ENCODE measurements around the gene IGLL5.
"Not testable (repeated sequence)": the region's sequence is repeated elsewhere in the genome, so short reads cannot be mapped to it uniquely, and the experiment has no call there.

Gene IGLL5

GRCh38 chr22:22884888-22885840 lies 2.5 kb upstream of the IGLL5 start:
- no peak for DNase-seq

- DNase-seq: no peak
Measured at GRCh38 chr22:22886546-22886945, 1.1 kb upstream of the IGLL5 start.

- DNase-seq: no peak
Measured at GRCh38 chr22:22888571-22889353, 1.1 kb downstream of the IGLL5 start.

- no peak for DNase-seq
Measured at GRCh38 chr22:22890085-22890484, 2.5 kb downstream of the IGLL5 start.

GRCh38 chr22:22891139-22891621 lies 3.6 kb downstream of the IGLL5 start:
- DNase-seq: no peak

GRCh38 chr22:22892096-22893052 lies 4.8 kb downstream of the IGLL5 start:
- no peak for DNase-seq

GRCh38 chr22:22893077-22893805 lies 5.6 kb downstream of the IGLL5 start:
- DNase-seq: no peak

- no peak for DNase-seq
Measured at GRCh38 chr22:22893891-22894739, 6.5 kb downstream of the IGLL5 start.

GRCh38 chr22:22894740-22895731 lies 7.4 kb downstream of the IGLL5 start:
- no peak for DNase-seq

GRCh38 chr22:22895776-22896445 lies 8.3 kb downstream of the IGLL5 start:
- no peak for DNase-seq

- no peak for DNase-seq
Measured at GRCh38 chr22:22896601-22897000, 9.0 kb downstream of the IGLL5 start.

GRCh38 chr22:22897091-22897490 lies 9.5 kb downstream of the IGLL5 start:
- no peak for DNase-seq

GRCh38 chr22:22897947-22898346 lies 10.3 kb downstream of the IGLL5 start:
- no peak for DNase-seq

GRCh38 chr22:22898411-22898950 lies 10.9 kb downstream of the IGLL5 start:
- DNase-seq: not testable (repeated sequence)

GRCh38 chr22:22899342-22900080 lies 11.9 kb downstream of the IGLL5 start:
- DNase-seq: not testable (repeated sequence)

GRCh38 chr22:22900527-22901205 lies 13.1 kb downstream of the IGLL5 start:
- not testable (repeated sequence) for DNase-seq

GRCh38 chr22:22901578-22902218 lies 14.1 kb downstream of the IGLL5 start:
- no peak for DNase-seq
